Vagina (tissue), 2 donors: Measurements from ENCODE around the gene MERTK.

ENCODE experiments used
- POLR2A ChIP-seq, 2 donors: fragments of 450-650 bp; IDR thresholded peaks; one replicate each; pipeline ENCODE4 v1.6.1; 2017; ENCODE audit warnings: antibody characterized with exemption in 2 of 2, mild to moderate bottlenecking in 2 of 2, moderate library complexity in 2 of 2
- POLR2AphosphoS5 ChIP-seq, 2 donors: sonication (generic); formaldehyde crosslinking; IDR thresholded peaks; one replicate each; pipeline ENCODE4 v1.9.0; 2017; ENCODE audit warnings: antibody characterized with exemption in 2 of 2, mild to moderate bottlenecking in 2 of 2, low read depth in 1 of 2; ENCODE audit not compliant: insufficient read depth in 1 of 2
- TF ChIP-seq, protein P1 (sequence below), 3 experiments: fragments of 450-650 bp in 2 of 3; fragments of 200-600 bp in 1 of 3; sonication (generic) in 1 of 3; IDR thresholded peaks; one replicate each; pipeline ENCODE4 v1.5.1; 2017 to 2019; ENCODE audit warnings: antibody characterized with exemption in 3 of 3, mild to moderate bottlenecking in 2 of 3, moderate library complexity in 2 of 3

DNA sequence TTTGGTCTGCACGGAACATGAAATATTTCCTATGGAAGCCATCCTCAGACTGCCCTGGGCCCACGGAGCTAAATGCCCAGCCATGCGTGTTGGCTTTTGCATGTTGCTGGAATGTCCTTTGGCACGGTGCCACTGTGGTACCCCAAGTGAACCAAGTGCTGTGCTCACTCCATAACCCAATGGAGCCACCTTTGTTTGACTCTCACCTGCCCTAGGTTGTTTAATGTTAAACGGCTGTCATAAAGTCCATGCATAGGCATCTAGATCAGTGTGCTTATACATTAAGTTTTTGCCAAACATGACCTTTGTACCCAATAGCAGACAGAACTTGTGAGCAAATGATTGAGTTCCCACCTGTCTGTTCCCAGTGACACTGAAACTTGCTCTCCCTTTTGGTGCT is 96.7 kb downstream of the MERTK start:
- TF ChIP-seq, protein P1, sequence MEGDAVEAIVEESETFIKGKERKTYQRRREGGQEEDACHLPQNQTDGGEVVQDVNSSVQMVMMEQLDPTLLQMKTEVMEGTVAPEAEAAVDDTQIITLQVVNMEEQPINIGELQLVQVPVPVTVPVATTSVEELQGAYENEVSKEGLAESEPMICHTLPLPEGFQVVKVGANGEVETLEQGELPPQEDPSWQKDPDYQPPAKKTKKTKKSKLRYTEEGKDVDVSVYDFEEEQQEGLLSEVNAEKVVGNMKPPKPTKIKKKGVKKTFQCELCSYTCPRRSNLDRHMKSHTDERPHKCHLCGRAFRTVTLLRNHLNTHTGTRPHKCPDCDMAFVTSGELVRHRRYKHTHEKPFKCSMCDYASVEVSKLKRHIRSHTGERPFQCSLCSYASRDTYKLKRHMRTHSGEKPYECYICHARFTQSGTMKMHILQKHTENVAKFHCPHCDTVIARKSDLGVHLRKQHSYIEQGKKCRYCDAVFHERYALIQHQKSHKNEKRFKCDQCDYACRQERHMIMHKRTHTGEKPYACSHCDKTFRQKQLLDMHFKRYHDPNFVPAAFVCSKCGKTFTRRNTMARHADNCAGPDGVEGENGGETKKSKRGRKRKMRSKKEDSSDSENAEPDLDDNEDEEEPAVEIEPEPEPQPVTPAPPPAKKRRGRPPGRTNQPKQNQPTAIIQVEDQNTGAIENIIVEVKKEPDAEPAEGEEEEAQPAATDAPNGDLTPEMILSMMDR (IDR thresholded peaks at IDR 0.05) = no peak
- no peak for TF ChIP-seq POLR2AphosphoS5 (IDR thresholded peaks at IDR 0.05; ENCODE audit: insufficient read depth in 1 of 2, low read depth in 1 of 2)
- TF ChIP-seq POLR2A (IDR thresholded peaks at IDR 0.05) = no peak
